Nephron progenitor cell (in vitro differentiated cells): Measurements from ENCODE around the gene ADGRA1.

Experiments used
- DNase-seq: peaks from one replicate; pipeline ENCODE4 v3.0.0; 2021
- H3K27ac Mint-ChIP-seq: 2 replicates; pipeline ENCODE4 v1.8.0; 2021; ENCODE audit warnings: mild to moderate bottlenecking, moderate library complexity, mixed read lengths
- H3K27me3 Mint-ChIP-seq: 2 replicates; pipeline ENCODE4 v1.8.0; 2021; ENCODE audit warnings: mild to moderate bottlenecking, low read depth, mixed read lengths; ENCODE audit not compliant: poor library complexity
- H3K36me3 Mint-ChIP-seq: 2 replicates; pipeline ENCODE4 v1.8.0; 2021; ENCODE audit warnings: low read depth, mixed read lengths
- H3K4me1 Mint-ChIP-seq: 2 replicates; pipeline ENCODE4 v1.8.0; 2021; ENCODE audit warnings: mixed read lengths
- H3K4me3 Mint-ChIP-seq: 2 replicates; pipeline ENCODE4 v1.8.0; 2021; ENCODE audit warnings: mild to moderate bottlenecking, moderate library complexity, mixed read lengths
- H3K9me3 Mint-ChIP-seq: 2 replicates; pipeline ENCODE4 v1.8.0; 2021; ENCODE audit warnings: mild to moderate bottlenecking, moderate library complexity, mixed read lengths
- CTCF ChIP-seq: fragments of 200-600 bp; sonication (generic); IDR thresholded peaks from 2 replicates; pipeline ENCODE4 v1.5.0; 2021; ENCODE audit warnings: antibody characterized with exemption

The ADGRA1 gene

GRCh38 chr10:133156674-133157579 lies 69.2 kb downstream of the ADGRA1 start:
- H3K27ac Mint-ChIP-seq: no peak overlapping the region
- no peak for TF ChIP-seq CTCF
- H3K4me1 Mint-ChIP-seq: peaks cover 5% of the 10 kb centered on the region
- no peaks in the 10 kb centered on the region for H3K36me3 Mint-ChIP-seq
- no peak overlapping the region for H3K4me3 Mint-ChIP-seq
- peaks cover 6% of the 10 kb centered on the region for H3K9me3 Mint-ChIP-seq
- DNase-seq: no peak
- peaks cover 35% of the 10 kb centered on the region for H3K27me3 Mint-ChIP-seq

- no peak overlapping the region for H3K27ac Mint-ChIP-seq
- no peak for DNase-seq
- H3K27me3 Mint-ChIP-seq: peaks cover 34% of the 10 kb centered on the region
- H3K4me3 Mint-ChIP-seq: no peak overlapping the region
- no peaks in the 10 kb centered on the region for H3K36me3 Mint-ChIP-seq
- peaks cover 6% of the 10 kb centered on the region for H3K9me3 Mint-ChIP-seq
- peaks cover 10% of the 10 kb centered on the region for H3K4me1 Mint-ChIP-seq
- TF ChIP-seq CTCF: no peak
Observed at GRCh38 chr10:133157662-133158436, 70.1 kb downstream of the ADGRA1 start.

GRCh38 chr10:133158437-133158755 lies 70.7 kb downstream of the ADGRA1 start:
- DNase-seq: no peak
- H3K36me3 Mint-ChIP-seq: no peaks in the 10 kb centered on the region
- H3K4me3 Mint-ChIP-seq: no peak overlapping the region
- H3K27ac Mint-ChIP-seq: no peak overlapping the region
- TF ChIP-seq CTCF: no peak
- H3K4me1 Mint-ChIP-seq: peaks cover 15% of the 10 kb centered on the region
- H3K27me3 Mint-ChIP-seq: peaks cover 34% of the 10 kb centered on the region
- H3K9me3 Mint-ChIP-seq: peaks cover 6% of the 10 kb centered on the region

- Mint-ChIP-seq H3K27ac (no peak overlapping the region), H3K9me3 (peaks cover 6% of the 10 kb centered on the region), H3K4me3 (peak overlapping the region; percentile 61), H3K36me3 (no peaks in the 10 kb centered on the region), H3K27me3 (peaks cover 34% of the 10 kb centered on the region), H3K4me1 (peaks cover 16% of the 10 kb centered on the region)
- TF ChIP-seq CTCF: no peak
- peak; percentile 35 for DNase-seq
Observed at GRCh38 chr10:133158756-133159610, 71.3 kb downstream of the ADGRA1 start.

GRCh38 chr10:133159611-133159949 lies 71.9 kb downstream of the ADGRA1 start:
- no peaks in the 10 kb centered on the region for H3K36me3 Mint-ChIP-seq
- peaks cover 30% of the 10 kb centered on the region for H3K27me3 Mint-ChIP-seq
- peak overlapping the region; percentile 61 for H3K4me3 Mint-ChIP-seq
- H3K4me1 Mint-ChIP-seq: peaks cover 16% of the 10 kb centered on the region
- no peak for DNase-seq
- no peak overlapping the region for H3K27ac Mint-ChIP-seq
- peaks cover 6% of the 10 kb centered on the region for H3K9me3 Mint-ChIP-seq
- no peak for TF ChIP-seq CTCF
